HepG2 (cell line): Measurements from ENCODE around the gene SLC5A6. TPM values are rescaled to one million over a fixed set of nuclear protein-coding genes. Genes with fewer than 3 reads are reported as not detected.

Experiments used
- GATAD1 ChIP-seq: IDR thresholded peaks from 2 replicates; pipeline ENCODE4 v1.6.1; 2016; ENCODE audit warnings: missing genetic modification reagents, missing compliant biosample characterization
- KAT8 ChIP-seq: IDR thresholded peaks from 2 replicates; pipeline ENCODE4 v1.6.1; 2016; ENCODE audit warnings: missing genetic modification reagents, missing compliant biosample characterization
- KDM5B ChIP-seq: sonication (generic); formaldehyde crosslinking; IDR thresholded peaks from 2 replicates; pipeline ENCODE4 v1.4.0; 2020; ENCODE audit warnings: missing genetic modification reagents, mild to moderate bottlenecking, borderline replicate concordance
- NCOA2 ChIP-seq: sonication (generic); formaldehyde crosslinking; IDR thresholded peaks from 2 replicates; pipeline ENCODE4 v1.8.0; 2022; ENCODE audit warnings: inconsistent platforms
- POGZ ChIP-seq: sonication (generic); formaldehyde crosslinking; IDR thresholded peaks from 2 replicates; pipeline ENCODE4 v1.4.0; 2020; ENCODE audit warnings: mild to moderate bottlenecking, missing genetic modification reagents
- RFXANK ChIP-seq: IDR thresholded peaks from 2 replicates; pipeline ENCODE4 v1.6.1; 2016
- SKI ChIP-seq: fragments of 450-650 bp; IDR thresholded peaks from one replicate; pipeline ENCODE4 v1.6.1; 2018; ENCODE audit warnings: mild to moderate bottlenecking; ENCODE audit not compliant: partially characterized antibody
- STAG1 ChIP-seq: sonication (generic); formaldehyde crosslinking; IDR thresholded peaks from 2 replicates; pipeline ENCODE4 v1.4.0; 2020; ENCODE audit warnings: missing genetic modification reagents
- ZNF136 ChIP-seq: sonication (generic); formaldehyde crosslinking; IDR thresholded peaks from 2 replicates; pipeline ENCODE4 v1.8.1; 2022; ENCODE audit warnings: low read depth, mild to moderate bottlenecking, moderate library complexity, missing genetic modification reagents
- polyA plus RNA-seq, 8 experiments: library from polyadenylated mRNA; depleted of rRNA in 3 of 8; stranded (reverse) in 7 of 8; unstranded in 1 of 8; fragments of >200 nt; fragmentation: Illumina TruSeq in 4 of 8; extraction: Trizol in 4 of 8; gene quantifications; 2 replicates each; pipeline versions ENCODE4 v1.2.1 to v1.2.3, GENCODE V29; 2011 to 2016; ENCODE audit warnings: low read depth in 4 of 8, missing spikeins in 1 of 8, mixed read lengths in 1 of 8; ENCODE audit not compliant: insufficient read depth in 1 of 8
- total RNA-seq, 5 experiments: library from RNA; depleted of rRNA; stranded (reverse); fragments of >200 nt; fragmentation: Illumina TruSeq; extraction: Trizol; gene quantifications; 2 replicates each; pipeline ENCODE4 v1.2.3, GENCODE V29; 2016; ENCODE audit warnings: low read depth in 1 of 5
- TF ChIP-seq, protein P1 (sequence below): sonication (generic); formaldehyde crosslinking; IDR thresholded peaks from 2 replicates; pipeline ENCODE4 v1.4.0; 2020; ENCODE audit warnings: missing genetic modification reagents, borderline replicate concordance
- TF ChIP-seq, protein P2 (sequence below): sonication (generic); formaldehyde crosslinking; IDR thresholded peaks from 2 replicates; pipeline ENCODE4 v1.4.0; 2020; ENCODE audit warnings: missing genetic modification reagents, borderline replicate concordance
- TF ChIP-seq, protein P3 (sequence below): sonication (generic); formaldehyde crosslinking; IDR thresholded peaks from 2 replicates; pipeline ENCODE4 v1.5.0; 2020; ENCODE audit warnings: missing genetic modification reagents, mild to moderate bottlenecking, borderline replicate concordance
- TF ChIP-seq, protein P4 (sequence below): sonication (generic); formaldehyde crosslinking; IDR thresholded peaks from 2 replicates; pipeline ENCODE4 v1.5.0; 2020; ENCODE audit warnings: mild to moderate bottlenecking, missing genetic modification reagents, borderline replicate concordance

SLC5A6 gene
- total and polyA plus RNA-seq, 2 of the 13 experiments (the other 11 are each of a cell fraction or from before 2014, with no cell fraction given), result 135 to 417 TPM

DNA sequence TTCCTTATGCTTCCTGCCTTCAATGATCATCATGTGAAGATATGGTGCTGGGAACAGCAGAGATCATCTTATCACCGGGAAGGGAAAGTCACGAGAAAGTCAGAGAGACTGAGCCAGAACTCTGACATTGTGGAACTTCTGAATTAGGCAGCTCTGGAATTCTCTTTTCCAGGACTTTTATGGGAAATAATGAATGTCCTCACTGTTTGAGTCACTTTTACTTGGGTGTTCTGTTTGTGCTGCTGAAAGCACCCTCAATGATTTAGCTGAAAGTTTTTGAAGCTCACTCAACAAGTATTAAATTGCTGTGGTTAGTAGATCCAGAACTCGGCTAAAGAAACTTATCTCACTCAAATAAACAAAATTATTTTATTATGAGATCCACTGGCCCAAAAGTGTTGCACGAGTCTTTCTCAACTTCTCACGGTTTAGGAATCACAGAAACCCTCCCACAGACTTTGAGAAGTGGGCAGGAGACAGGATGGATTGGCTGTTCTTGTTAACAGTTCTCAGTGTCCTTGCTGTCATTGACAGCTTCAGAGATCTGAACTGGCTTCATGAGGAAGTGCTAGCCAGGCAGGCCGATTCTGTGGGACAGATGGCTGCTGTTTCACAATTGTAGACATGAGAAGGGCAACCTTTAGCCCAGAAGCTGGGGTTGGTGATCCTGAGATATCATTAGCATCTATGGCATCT is 26.6 kb downstream of the SLC5A6 start (continued):
- TF ChIP-seq ZNF136, result no peak
- TF ChIP-seq, protein P1, sequence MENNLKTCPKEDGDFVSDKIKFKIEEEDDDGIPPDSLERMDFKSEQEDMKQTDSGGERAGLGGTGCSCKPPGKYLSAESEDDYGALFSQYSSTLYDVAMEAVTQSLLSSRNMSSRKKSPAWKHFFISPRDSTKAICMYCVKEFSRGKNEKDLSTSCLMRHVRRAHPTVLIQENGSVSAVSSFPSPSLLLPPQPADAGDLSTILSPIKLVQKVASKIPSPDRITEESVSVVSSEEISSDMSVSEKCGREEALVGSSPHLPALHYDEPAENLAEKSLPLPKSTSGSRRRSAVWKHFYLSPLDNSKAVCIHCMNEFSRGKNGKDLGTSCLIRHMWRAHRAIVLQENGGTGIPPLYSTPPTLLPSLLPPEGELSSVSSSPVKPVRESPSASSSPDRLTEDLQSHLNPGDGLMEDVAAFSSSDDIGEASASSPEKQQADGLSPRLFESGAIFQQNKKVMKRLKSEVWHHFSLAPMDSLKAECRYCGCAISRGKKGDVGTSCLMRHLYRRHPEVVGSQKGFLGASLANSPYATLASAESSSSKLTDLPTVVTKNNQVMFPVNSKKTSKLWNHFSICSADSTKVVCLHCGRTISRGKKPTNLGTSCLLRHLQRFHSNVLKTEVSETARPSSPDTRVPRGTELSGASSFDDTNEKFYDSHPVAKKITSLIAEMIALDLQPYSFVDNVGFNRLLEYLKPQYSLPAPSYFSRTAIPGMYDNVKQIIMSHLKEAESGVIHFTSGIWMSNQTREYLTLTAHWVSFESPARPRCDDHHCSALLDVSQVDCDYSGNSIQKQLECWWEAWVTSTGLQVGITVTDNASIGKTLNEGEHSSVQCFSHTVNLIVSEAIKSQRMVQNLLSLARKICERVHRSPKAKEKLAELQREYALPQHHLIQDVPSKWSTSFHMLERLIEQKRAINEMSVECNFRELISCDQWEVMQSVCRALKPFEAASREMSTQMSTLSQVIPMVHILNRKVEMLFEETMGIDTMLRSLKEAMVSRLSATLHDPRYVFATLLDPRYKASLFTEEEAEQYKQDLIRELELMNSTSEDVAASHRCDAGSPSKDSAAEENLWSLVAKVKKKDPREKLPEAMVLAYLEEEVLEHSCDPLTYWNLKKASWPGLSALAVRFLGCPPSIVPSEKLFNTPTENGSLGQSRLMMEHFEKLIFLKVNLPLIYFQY, result no peak
- TF ChIP-seq KDM5B (CRISPR knock-in tag), result no peak
- TF ChIP-seq RFXANK (CRISPR knock-in tag), result no peak
- no peak for TF ChIP-seq STAG1 (CRISPR knock-in tag)
- TF ChIP-seq KAT8, result peak; percentile 53; the same call in 1 of the 2 replicates
- 0 out of 2 replicates have a peak, but pooled peaks have one; percentile 22 for TF ChIP-seq NCOA2
- TF ChIP-seq, protein P2, sequence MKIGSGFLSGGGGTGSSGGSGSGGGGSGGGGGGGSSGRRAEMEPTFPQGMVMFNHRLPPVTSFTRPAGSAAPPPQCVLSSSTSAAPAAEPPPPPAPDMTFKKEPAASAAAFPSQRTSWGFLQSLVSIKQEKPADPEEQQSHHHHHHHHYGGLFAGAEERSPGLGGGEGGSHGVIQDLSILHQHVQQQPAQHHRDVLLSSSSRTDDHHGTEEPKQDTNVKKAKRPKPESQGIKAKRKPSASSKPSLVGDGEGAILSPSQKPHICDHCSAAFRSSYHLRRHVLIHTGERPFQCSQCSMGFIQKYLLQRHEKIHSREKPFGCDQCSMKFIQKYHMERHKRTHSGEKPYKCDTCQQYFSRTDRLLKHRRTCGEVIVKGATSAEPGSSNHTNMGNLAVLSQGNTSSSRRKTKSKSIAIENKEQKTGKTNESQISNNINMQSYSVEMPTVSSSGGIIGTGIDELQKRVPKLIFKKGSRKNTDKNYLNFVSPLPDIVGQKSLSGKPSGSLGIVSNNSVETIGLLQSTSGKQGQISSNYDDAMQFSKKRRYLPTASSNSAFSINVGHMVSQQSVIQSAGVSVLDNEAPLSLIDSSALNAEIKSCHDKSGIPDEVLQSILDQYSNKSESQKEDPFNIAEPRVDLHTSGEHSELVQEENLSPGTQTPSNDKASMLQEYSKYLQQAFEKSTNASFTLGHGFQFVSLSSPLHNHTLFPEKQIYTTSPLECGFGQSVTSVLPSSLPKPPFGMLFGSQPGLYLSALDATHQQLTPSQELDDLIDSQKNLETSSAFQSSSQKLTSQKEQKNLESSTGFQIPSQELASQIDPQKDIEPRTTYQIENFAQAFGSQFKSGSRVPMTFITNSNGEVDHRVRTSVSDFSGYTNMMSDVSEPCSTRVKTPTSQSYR (CRISPR knock-in tag), result no peak
- TF ChIP-seq, protein P3, sequence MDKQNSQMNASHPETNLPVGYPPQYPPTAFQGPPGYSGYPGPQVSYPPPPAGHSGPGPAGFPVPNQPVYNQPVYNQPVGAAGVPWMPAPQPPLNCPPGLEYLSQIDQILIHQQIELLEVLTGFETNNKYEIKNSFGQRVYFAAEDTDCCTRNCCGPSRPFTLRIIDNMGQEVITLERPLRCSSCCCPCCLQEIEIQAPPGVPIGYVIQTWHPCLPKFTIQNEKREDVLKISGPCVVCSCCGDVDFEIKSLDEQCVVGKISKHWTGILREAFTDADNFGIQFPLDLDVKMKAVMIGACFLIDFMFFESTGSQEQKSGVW (CRISPR knock-in tag), result no peak
- TF ChIP-seq, protein P4, sequence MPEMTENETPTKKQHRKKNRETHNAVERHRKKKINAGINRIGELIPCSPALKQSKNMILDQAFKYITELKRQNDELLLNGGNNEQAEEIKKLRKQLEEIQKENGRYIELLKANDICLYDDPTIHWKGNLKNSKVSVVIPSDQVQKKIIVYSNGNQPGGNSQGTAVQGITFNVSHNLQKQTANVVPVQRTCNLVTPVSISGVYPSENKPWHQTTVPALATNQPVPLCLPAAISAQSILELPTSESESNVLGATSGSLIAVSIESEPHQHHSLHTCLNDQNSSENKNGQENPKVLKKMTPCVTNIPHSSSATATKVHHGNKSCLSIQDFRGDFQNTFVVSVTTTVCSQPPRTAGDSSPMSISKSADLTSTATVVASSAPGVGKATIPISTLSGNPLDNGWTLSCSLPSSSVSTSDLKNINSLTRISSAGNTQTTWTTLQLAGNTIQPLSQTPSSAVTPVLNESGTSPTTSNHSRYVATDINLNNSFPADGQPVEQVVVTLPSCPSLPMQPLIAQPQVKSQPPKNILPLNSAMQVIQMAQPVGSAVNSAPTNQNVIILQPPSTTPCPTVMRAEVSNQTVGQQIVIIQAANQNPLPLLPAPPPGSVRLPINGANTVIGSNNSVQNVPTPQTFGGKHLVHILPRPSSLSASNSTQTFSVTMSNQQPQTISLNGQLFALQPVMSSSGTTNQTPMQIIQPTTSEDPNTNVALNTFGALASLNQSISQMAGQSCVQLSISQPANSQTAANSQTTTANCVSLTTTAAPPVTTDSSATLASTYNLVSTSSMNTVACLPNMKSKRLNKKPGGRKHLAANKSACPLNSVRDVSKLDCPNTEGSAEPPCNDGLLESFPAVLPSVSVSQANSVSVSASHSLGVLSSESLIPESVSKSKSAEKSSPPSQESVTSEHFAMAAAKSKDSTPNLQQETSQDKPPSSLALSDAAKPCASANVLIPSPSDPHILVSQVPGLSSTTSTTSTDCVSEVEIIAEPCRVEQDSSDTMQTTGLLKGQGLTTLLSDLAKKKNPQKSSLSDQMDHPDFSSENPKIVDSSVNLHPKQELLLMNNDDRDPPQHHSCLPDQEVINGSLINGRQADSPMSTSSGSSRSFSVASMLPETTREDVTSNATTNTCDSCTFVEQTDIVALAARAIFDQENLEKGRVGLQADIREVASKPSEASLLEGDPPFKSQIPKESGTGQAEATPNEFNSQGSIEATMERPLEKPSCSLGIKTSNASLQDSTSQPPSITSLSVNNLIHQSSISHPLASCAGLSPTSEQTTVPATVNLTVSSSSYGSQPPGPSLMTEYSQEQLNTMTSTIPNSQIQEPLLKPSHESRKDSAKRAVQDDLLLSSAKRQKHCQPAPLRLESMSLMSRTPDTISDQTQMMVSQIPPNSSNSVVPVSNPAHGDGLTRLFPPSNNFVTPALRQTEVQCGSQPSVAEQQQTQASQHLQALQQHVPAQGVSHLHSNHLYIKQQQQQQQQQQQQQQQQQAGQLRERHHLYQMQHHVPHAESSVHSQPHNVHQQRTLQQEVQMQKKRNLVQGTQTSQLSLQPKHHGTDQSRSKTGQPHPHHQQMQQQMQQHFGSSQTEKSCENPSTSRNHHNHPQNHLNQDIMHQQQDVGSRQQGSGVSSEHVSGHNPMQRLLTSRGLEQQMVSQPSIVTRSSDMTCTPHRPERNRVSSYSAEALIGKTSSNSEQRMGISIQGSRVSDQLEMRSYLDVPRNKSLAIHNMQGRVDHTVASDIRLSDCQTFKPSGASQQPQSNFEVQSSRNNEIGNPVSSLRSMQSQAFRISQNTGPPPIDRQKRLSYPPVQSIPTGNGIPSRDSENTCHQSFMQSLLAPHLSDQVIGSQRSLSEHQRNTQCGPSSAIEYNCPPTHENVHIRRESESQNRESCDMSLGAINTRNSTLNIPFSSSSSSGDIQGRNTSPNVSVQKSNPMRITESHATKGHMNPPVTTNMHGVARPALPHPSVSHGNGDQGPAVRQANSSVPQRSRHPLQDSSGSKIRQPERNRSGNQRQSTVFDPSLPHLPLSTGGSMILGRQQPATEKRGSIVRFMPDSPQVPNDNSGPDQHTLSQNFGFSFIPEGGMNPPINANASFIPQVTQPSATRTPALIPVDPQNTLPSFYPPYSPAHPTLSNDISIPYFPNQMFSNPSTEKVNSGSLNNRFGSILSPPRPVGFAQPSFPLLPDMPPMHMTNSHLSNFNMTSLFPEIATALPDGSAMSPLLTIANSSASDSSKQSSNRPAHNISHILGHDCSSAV (CRISPR knock-in tag), result no peak
- TF ChIP-seq GATAD1 (CRISPR knock-in tag), result no peak
- no peak for TF ChIP-seq POGZ (CRISPR knock-in tag)
- TF ChIP-seq SKI, result no peak
